WTC11 (cell line): Measurements from ENCODE around the gene CACNA1C. TPM values are rescaled to one million over a fixed set of nuclear protein-coding genes. Genes with fewer than 3 reads are reported as not detected.

Experiments
- ATAC-seq: fragments of 200-7000 bp; cut with Tn5 transposase; 2 replicates; pipeline ENCODE4 v1.10.0; 2021; ENCODE audit warnings: mild to moderate bottlenecking, moderate library complexity
- CTCF ChIA-PET: fragments of 300-600 bp; sonication (Branson Sonifier 250); formaldehyde crosslinking; loops from one replicate; lab custom pipeline; 2021; ENCODE audit warnings: antibody characterized with exemption; lab: Charles Lee
- POLR2A ChIA-PET: fragments of 350-600 bp; sonication (Branson Sonifier 250); formaldehyde crosslinking; loops from one replicate; lab custom pipeline; 2021; ENCODE audit warnings: antibody characterized with exemption; lab: Charles Lee
- DNase-seq: peaks from one replicate; pipeline ENCODE4 v3.0.0; 2021; ENCODE audit warnings: low spot score
- H3K27ac Mint-ChIP-seq: 2 replicates; pipeline ENCODE4 v1.8.0; 2021; ENCODE audit warnings: mixed read lengths
- H3K27me3 Mint-ChIP-seq: 2 replicates; pipeline ENCODE4 v1.8.0; 2021; ENCODE audit warnings: low read depth, mild to moderate bottlenecking, moderate library complexity, mixed read lengths
- H3K36me3 Mint-ChIP-seq: 2 replicates; pipeline ENCODE4 v1.8.0; 2021; ENCODE audit warnings: mixed read lengths
- H3K4me1 Mint-ChIP-seq: 2 replicates; pipeline ENCODE4 v1.8.0; 2022; ENCODE audit warnings: mixed read lengths
- H3K4me3 Mint-ChIP-seq: 2 replicates; pipeline ENCODE4 v1.8.0; 2021; ENCODE audit warnings: mild to moderate bottlenecking, moderate library complexity, mixed read lengths
- H3K9me3 Mint-ChIP-seq: 2 replicates; pipeline ENCODE4 v1.8.0; 2021; ENCODE audit warnings: mixed read lengths
- ATF6 ChIP-seq: sonication (generic); formaldehyde crosslinking; IDR thresholded peaks from 2 replicates; pipeline ENCODE4 v1.8.1; 2023; ENCODE audit warnings: mild to moderate bottlenecking, missing genetic modification reagents
- FOXP4 ChIP-seq: sonication (generic); formaldehyde crosslinking; IDR thresholded peaks from 2 replicates; pipeline ENCODE4 v1.8.0; 2022; ENCODE audit warnings: mild to moderate bottlenecking, missing genetic modification reagents
- GRHL2 ChIP-seq: fragments of 250-450 bp; sonication (Bioruptor Pico); IDR thresholded peaks from 2 replicates; pipeline ENCODE4 v1.8.0; 2022; ENCODE audit warnings: mild to moderate bottlenecking, moderate library complexity; ENCODE audit not compliant: insufficient replicate concordance, severe bottlenecking
- GTF2I ChIP-seq: fragments of 250-450 bp; sonication (Bioruptor Pico); conservative IDR thresholded peaks from 2 replicates; pipeline ENCODE4 v1.4.0; 2021; ENCODE audit warnings: mild to moderate bottlenecking
- JUN ChIP-seq: sonication (generic); formaldehyde crosslinking; IDR thresholded peaks from 2 replicates; pipeline ENCODE4 v1.8.0; 2023; ENCODE audit warnings: mild to moderate bottlenecking, missing genetic modification reagents
- MYBL2 ChIP-seq: sonication (generic); formaldehyde crosslinking; IDR thresholded peaks from 2 replicates; pipeline ENCODE4 v1.8.1; 2023; ENCODE audit warnings: mild to moderate bottlenecking, moderate library complexity, missing genetic modification reagents
- PREB ChIP-seq: sonication (generic); formaldehyde crosslinking; IDR thresholded peaks from 2 replicates; pipeline ENCODE4 v1.8.1; 2022; ENCODE audit warnings: mild to moderate bottlenecking, missing genetic modification reagents, moderate library complexity, borderline replicate concordance
- TEAD4 ChIP-seq: sonication (generic); formaldehyde crosslinking; IDR thresholded peaks from 2 replicates; pipeline ENCODE4 v1.8.0; 2022; ENCODE audit warnings: mild to moderate bottlenecking, missing genetic modification reagents
- ZBTB21 ChIP-seq: sonication (generic); formaldehyde crosslinking; IDR thresholded peaks from 2 replicates; pipeline ENCODE4 v1.8.1; 2023; ENCODE audit warnings: mild to moderate bottlenecking, missing genetic modification reagents, borderline replicate concordance
- ZNF138 ChIP-seq: sonication (generic); formaldehyde crosslinking; conservative IDR thresholded peaks from 2 replicates; pipeline ENCODE4 v1.8.1; 2022; ENCODE audit warnings: mild to moderate bottlenecking, moderate library complexity, missing genetic modification reagents
- ZNF232 ChIP-seq: sonication (generic); formaldehyde crosslinking; IDR thresholded peaks from 2 replicates; pipeline ENCODE4 v1.8.0; 2022; ENCODE audit warnings: mild to moderate bottlenecking, missing genetic modification reagents
- ZNF423 ChIP-seq: fragments of 250-450 bp; sonication (Bioruptor Pico); IDR thresholded peaks from 2 replicates; pipeline ENCODE4 v2.1.2; 2022; ENCODE audit warnings: mild to moderate bottlenecking, moderate library complexity
- total RNA-seq: library from RNA; stranded (reverse); gene quantifications from 3 replicates; pipeline ENCODE4 v1.2.3, GENCODE V29; 2021
- TF ChIP-seq, protein P1 (sequence below): sonication (generic); formaldehyde crosslinking; IDR thresholded peaks from 2 replicates; pipeline ENCODE4 v1.8.0; 2022; ENCODE audit warnings: missing genetic modification reagents
- TF ChIP-seq, protein P2 (sequence below): fragments of 200-600 bp; IDR thresholded peaks from 2 replicates; pipeline ENCODE4 v1.8.0; 2022; ENCODE audit warnings: antibody characterized with exemption
- TF ChIP-seq, protein P3 (sequence below): sonication (generic); formaldehyde crosslinking; IDR thresholded peaks from 2 replicates; pipeline ENCODE4 v1.8.0; 2022; ENCODE audit warnings: mild to moderate bottlenecking, missing genetic modification reagents

The CACNA1C gene
- total RNA-seq, 1 experiment from 2014 or later = 1.7 TPM

GRCh38 chr12:2239381-2239871 is 186.6 kb downstream of the CACNA1C start (continued):
- TF ChIP-seq, protein P1, sequence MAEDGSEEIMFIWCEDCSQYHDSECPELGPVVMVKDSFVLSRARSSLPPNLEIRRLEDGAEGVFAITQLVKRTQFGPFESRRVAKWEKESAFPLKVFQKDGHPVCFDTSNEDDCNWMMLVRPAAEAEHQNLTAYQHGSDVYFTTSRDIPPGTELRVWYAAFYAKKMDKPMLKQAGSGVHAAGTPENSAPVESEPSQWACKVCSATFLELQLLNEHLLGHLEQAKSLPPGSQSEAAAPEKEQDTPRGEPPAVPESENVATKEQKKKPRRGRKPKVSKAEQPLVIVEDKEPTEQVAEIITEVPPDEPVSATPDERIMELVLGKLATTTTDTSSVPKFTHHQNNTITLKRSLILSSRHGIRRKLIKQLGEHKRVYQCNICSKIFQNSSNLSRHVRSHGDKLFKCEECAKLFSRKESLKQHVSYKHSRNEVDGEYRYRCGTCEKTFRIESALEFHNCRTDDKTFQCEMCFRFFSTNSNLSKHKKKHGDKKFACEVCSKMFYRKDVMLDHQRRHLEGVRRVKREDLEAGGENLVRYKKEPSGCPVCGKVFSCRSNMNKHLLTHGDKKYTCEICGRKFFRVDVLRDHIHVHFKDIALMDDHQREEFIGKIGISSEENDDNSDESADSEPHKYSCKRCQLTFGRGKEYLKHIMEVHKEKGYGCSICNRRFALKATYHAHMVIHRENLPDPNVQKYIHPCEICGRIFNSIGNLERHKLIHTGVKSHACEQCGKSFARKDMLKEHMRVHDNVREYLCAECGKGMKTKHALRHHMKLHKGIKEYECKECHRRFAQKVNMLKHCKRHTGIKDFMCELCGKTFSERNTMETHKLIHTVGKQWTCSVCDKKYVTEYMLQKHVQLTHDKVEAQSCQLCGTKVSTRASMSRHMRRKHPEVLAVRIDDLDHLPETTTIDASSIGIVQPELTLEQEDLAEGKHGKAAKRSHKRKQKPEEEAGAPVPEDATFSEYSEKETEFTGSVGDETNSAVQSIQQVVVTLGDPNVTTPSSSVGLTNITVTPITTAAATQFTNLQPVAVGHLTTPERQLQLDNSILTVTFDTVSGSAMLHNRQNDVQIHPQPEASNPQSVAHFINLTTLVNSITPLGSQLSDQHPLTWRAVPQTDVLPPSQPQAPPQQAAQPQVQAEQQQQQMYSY = no peak
- TF ChIP-seq ZBTB21 = no peak

- no peak overlapping the region for H3K27ac Mint-ChIP-seq
Observed at GRCh38 chr12:2240390-2240789, 187.6 kb downstream of the CACNA1C start.

DNA sequence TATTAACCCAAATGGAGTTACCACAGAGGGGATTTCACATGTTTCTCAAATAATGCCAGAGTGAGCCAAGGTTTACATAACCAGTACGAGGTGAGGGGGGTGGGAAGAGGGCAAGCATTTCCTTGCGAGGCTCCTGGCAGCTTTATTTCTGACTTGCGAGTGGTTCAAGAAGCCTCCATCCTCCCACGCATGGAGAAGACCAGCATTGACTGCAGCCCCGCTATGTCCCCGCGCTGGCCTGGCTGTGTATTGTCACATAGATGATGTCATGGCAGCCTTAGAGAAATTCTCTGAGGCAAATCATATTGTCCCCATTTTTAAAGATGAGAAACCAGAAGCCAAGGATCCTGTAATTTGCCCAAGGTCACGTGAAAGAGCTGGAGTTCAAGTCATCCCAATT is 188.2 kb downstream of the CACNA1C start:
- H3K4me1 Mint-ChIP-seq = peaks cover 41% of the 10 kb centered on the region
- ChIA-PET CTCF (interaction anchor here (0.6 kb wide), 1 partner anchor 10 kb away, joined by 3 read pairs; no protein-coding TSS in a partner anchor), POLR2A (interaction anchor here (1.5 kb wide), 1 partner anchor 43 kb away, joined by 3 read pairs; no protein-coding TSS in a partner anchor)
- no peaks in the 10 kb centered on the region for H3K9me3 Mint-ChIP-seq
- H3K4me3 Mint-ChIP-seq = no peak overlapping the region
- no peaks in the 10 kb centered on the region for H3K27me3 Mint-ChIP-seq
- ATAC-seq (no peak), DNase-seq (no peak)
- no peaks in the 10 kb centered on the region for H3K36me3 Mint-ChIP-seq
- H3K27ac Mint-ChIP-seq = no peak overlapping the region
- no peak for TF ChIP-seq FOXP4 (CRISPR knock-in tag)
- no peak for TF ChIP-seq MYBL2
- TF ChIP-seq ZNF232 (CRISPR knock-in tag) = no peak
- TF ChIP-seq GRHL2 = no peak
- no peak for TF ChIP-seq ZNF138
- no peak for TF ChIP-seq ZNF423 (CRISPR knock-in tag)
- no peak for TF ChIP-seq TEAD4
- no peak for TF ChIP-seq JUN

More at GRCh38 chr12:2240390-2240789, 187.6 kb downstream of the CACNA1C start:
- no peak for ATAC-seq
- H3K4me3 Mint-ChIP-seq = no peak overlapping the region
- ChIA-PET POLR2A (interaction anchor here (1.5 kb wide), 1 partner anchor 42 kb away, joined by 3 read pairs; no protein-coding TSS in a partner anchor), CTCF (interaction anchor here (1.8 kb wide), 1 partner anchor 183 kb away, joined by 5 read pairs; no protein-coding TSS in a partner anchor)
- no peak for DNase-seq
- H3K9me3 Mint-ChIP-seq = no peaks in the 10 kb centered on the region
- peaks cover 35% of the 10 kb centered on the region for H3K4me1 Mint-ChIP-seq
- TF ChIP-seq PREB (CRISPR knock-in tag) (no peak), GRHL2 (no peak), GTF2I (CRISPR knock-in tag) (no peak), ATF6 (CRISPR knock-in tag) (no peak), ZBTB21 (no peak)
- TF ChIP-seq, protein P2, sequence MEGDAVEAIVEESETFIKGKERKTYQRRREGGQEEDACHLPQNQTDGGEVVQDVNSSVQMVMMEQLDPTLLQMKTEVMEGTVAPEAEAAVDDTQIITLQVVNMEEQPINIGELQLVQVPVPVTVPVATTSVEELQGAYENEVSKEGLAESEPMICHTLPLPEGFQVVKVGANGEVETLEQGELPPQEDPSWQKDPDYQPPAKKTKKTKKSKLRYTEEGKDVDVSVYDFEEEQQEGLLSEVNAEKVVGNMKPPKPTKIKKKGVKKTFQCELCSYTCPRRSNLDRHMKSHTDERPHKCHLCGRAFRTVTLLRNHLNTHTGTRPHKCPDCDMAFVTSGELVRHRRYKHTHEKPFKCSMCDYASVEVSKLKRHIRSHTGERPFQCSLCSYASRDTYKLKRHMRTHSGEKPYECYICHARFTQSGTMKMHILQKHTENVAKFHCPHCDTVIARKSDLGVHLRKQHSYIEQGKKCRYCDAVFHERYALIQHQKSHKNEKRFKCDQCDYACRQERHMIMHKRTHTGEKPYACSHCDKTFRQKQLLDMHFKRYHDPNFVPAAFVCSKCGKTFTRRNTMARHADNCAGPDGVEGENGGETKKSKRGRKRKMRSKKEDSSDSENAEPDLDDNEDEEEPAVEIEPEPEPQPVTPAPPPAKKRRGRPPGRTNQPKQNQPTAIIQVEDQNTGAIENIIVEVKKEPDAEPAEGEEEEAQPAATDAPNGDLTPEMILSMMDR = no peak
- TF ChIP-seq, protein P3, sequence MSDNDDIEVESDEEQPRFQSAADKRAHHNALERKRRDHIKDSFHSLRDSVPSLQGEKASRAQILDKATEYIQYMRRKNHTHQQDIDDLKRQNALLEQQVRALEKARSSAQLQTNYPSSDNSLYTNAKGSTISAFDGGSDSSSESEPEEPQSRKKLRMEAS (CRISPR knock-in tag) = no peak
- H3K36me3 Mint-ChIP-seq = no peaks in the 10 kb centered on the region
- no peaks in the 10 kb centered on the region for H3K27me3 Mint-ChIP-seq
